Keratinocyte (primary cell): Measurements from ENCODE around the gene NKAPD1. TPM values are rescaled to one million over a fixed set of nuclear protein-coding genes. Genes with fewer than 3 reads are reported as not detected.
"Not testable (repeated sequence)": the region's sequence is repeated elsewhere in the genome, so short reads cannot be mapped to it uniquely, and the experiment has no call there.

Experiments
- DNase-seq: peaks from one replicate; pipeline ENCODE4 v3.0.0-alpha.2; 2011; ENCODE audit warnings: low read depth, missing footprints, low spot score
- FAIRE-seq: peaks from 2 replicates; lab custom pipeline; 2011; peaks lifted over from hg19 to GRCh38; lab: Jason Lieb, UNC
- H2AFZ ChIP-seq: 2 replicates; pipeline ENCODE4 v1.6.0; 2012; ENCODE audit warnings: low read length, control low read depth, inconsistent platforms; ENCODE audit not compliant: control insufficient read depth
- H3K27ac ChIP-seq: 2 replicates; pipeline ENCODE4 v1.5.1; 2011; ENCODE audit warnings: low read length; ENCODE audit not compliant: control insufficient read depth, insufficient read depth
- H3K27me3 ChIP-seq: 3 replicates; pipeline ENCODE4 v1.6.0; 2011; ENCODE audit warnings: low read length; ENCODE audit not compliant: control insufficient read depth, insufficient read depth; ENCODE audit errors: extremely low read depth
- H3K36me3 ChIP-seq, 2 experiments: 2 replicates in 1 of 2; 3 replicates in 1 of 2; pipeline ENCODE4 v1.5.1; 2011; ENCODE audit warnings: low read length in 2 of 2, mild to moderate bottlenecking in 1 of 2; ENCODE audit not compliant: control insufficient read depth in 2 of 2, insufficient read depth in 2 of 2; ENCODE audit errors: extremely low read depth in 1 of 2
- H3K4me1 ChIP-seq: 3 replicates; pipeline ENCODE4 v1.5.1; 2011; ENCODE audit warnings: low read length; ENCODE audit not compliant: control insufficient read depth, insufficient read depth; ENCODE audit errors: extremely low read depth
- H3K4me2 ChIP-seq: 3 replicates; pipeline ENCODE4 v1.6.0; 2011; ENCODE audit warnings: low read depth, low read length; ENCODE audit not compliant: control insufficient read depth, insufficient read depth; ENCODE audit errors: extremely low read depth
- H3K4me3 ChIP-seq, 3 experiments: fragments of 200-600 bp in 1 of 3; sonication (generic) in 1 of 3; 2 replicates in 2 of 3; 3 replicates in 1 of 3; pipeline ENCODE4 v1.5.1; 2011 to 2016; ENCODE audit warnings: low read length in 3 of 3, mild to moderate bottlenecking in 3 of 3, control low read depth in 2 of 3, inconsistent platforms in 1 of 3, low read depth in 1 of 3, mixed read lengths in 1 of 3, mixed run types in 1 of 3, moderate library complexity in 1 of 3; ENCODE audit not compliant: control insufficient read depth in 2 of 3, insufficient read depth in 2 of 3; ENCODE audit errors: extremely low read depth in 1 of 3
- H3K79me2 ChIP-seq: 2 replicates; pipeline ENCODE4 v1.6.0; 2012; ENCODE audit warnings: low read length; ENCODE audit not compliant: control insufficient read depth, insufficient read depth
- H3K9ac ChIP-seq: 3 replicates; pipeline ENCODE4 v1.6.0; 2011; ENCODE audit warnings: low read length; ENCODE audit not compliant: control insufficient read depth, insufficient read depth; ENCODE audit errors: extremely low read depth
- H3K9me1 ChIP-seq: 3 replicates; pipeline ENCODE4 v1.6.0; 2011; ENCODE audit warnings: low read length; ENCODE audit not compliant: control insufficient read depth, insufficient read depth; ENCODE audit errors: extremely low read depth
- H3K9me3 ChIP-seq: 2 replicates; pipeline ENCODE4 v1.5.1; 2012; ENCODE audit warnings: low read depth, low read length; ENCODE audit not compliant: control insufficient read depth
- H4K20me1 ChIP-seq: 3 replicates; pipeline ENCODE4 v1.6.0; 2011; ENCODE audit warnings: low read length; ENCODE audit not compliant: control insufficient read depth, insufficient read depth; ENCODE audit errors: extremely low read depth
- EZH2 ChIP-seq: IDR thresholded peaks from one replicate; pipeline ENCODE4 v1.6.1; 2012; ENCODE audit warnings: inconsistent platforms, mild to moderate bottlenecking, low read length, moderate library complexity
- dilution Hi-C: fragments of 300-500 bp; cut with MboI; formaldehyde crosslinking; loops from one replicate; pipeline ENCODE4 v1.7.0; 2020; ENCODE audit warnings: low sequenced_read_pairs; ENCODE audit not compliant: extremely low pct_ligation_motif_present
- polyA plus RNA-seq, 5 experiments: library from polyadenylated mRNA; depleted of rRNA in 3 of 5; stranded (reverse) in 3 of 5; stranded (forward) in 1 of 5; unstranded in 1 of 5; fragments of >200 nt; gene quantifications; 1 replicate in 1 of 5; 2 replicates in 3 of 5; 3 replicates in 1 of 5; pipeline versions ENCODE4 v1.2.1 to v1.2.3, GENCODE V29; 2011 to 2012; ENCODE audit warnings: missing spikeins in 2 of 5, low read depth in 1 of 5, low replicate concordance in 1 of 5

Gene NKAPD1
- polyA plus RNA-seq, 1 donor (not counting 4 experiments of a cell fraction or from before 2014, with no cell fraction given) = 18.9 TPM

- DNase-seq (no peak), FAIRE-seq (no peak)
- Histone ChIP-seq H3K4me2 (no peak overlapping the region), H4K20me1 (no peaks in the 10 kb centered on the region), H3K36me3 (peaks cover 0 to 4% of the 10 kb centered on the region in 2 experiments), H2AFZ (no peak overlapping the region), H3K27ac (no peak overlapping the region), H3K9me1 (no peaks in the 10 kb centered on the region), H3K79me2 (no peaks in the 10 kb centered on the region), H3K9me3 (no peaks in the 10 kb centered on the region), H3K27me3 (no peaks in the 10 kb centered on the region), H3K4me1 (peaks cover 28% of the 10 kb centered on the region), H3K9ac (no peak overlapping the region), H3K4me3 (no peak overlapping the region)
- TF ChIP-seq EZH2 = no peak
- dilution Hi-C loops = no loop called here
Measured at GRCh38 chr11:112044961-112045360, 29.1 kb upstream of the NKAPD1 start.

- H4K20me1 ChIP-seq, DNase-seq, H3K4me2 ChIP-seq, H3K36me3 ChIP-seq, H2AFZ ChIP-seq, H3K9ac ChIP-seq, FAIRE-seq, H3K27me3 ChIP-seq, H3K27ac ChIP-seq, H3K9me3 ChIP-seq, H3K4me3 ChIP-seq, dilution Hi-C loops, H3K79me2 ChIP-seq, H3K9me1 ChIP-seq: not testable (repeated sequence)
- peaks cover 25% of the 10 kb centered on the region for H3K4me1 ChIP-seq
Measured at GRCh38 chr11:112046647-112047046, 27.5 kb upstream of the NKAPD1 start.

- H3K27ac ChIP-seq, FAIRE-seq, H3K9me3 ChIP-seq, H3K9me1 ChIP-seq, H2AFZ ChIP-seq, H4K20me1 ChIP-seq, DNase-seq, H3K4me3 ChIP-seq, H3K4me2 ChIP-seq, dilution Hi-C loops, H3K9ac ChIP-seq, H3K79me2 ChIP-seq, H3K27me3 ChIP-seq: not testable (repeated sequence)
- Histone ChIP-seq H3K36me3 (peaks cover 13 to 14% of the 10 kb centered on the region in 2 experiments), H3K4me1 (peaks cover 13% of the 10 kb centered on the region)
Measured at GRCh38 chr11:112048256-112048655, 25.8 kb upstream of the NKAPD1 start.
